GM23338 (cell line): ENCODE measurements around the gene CDH12. TPM values are rescaled to one million over a fixed set of nuclear protein-coding genes. Genes with fewer than 3 reads are reported as not detected.

Experiments used
- CREB1 ChIP-seq: fragments of 250-450 bp; sonication (Bioruptor Pico); IDR thresholded peaks from 2 replicates; pipeline ENCODE4 v1.5.0; 2020; ENCODE audit warnings: low read depth, mild to moderate bottlenecking, moderate library complexity
- CTCF ChIP-seq, 2 experiments: fragments of 200-600 bp in 1 of 2; sonication (generic) in 1 of 2; conservative IDR thresholded peaks; 2 replicates each; pipeline versions ENCODE4 v1.5.1 to v1.6.1; 2016 to 2017; ENCODE audit warnings: antibody characterized with exemption in 2 of 2, low read depth in 2 of 2, mild to moderate bottlenecking in 2 of 2, moderate library complexity in 1 of 2
- ETS1 ChIP-seq: IDR thresholded peaks from 2 replicates; pipeline ENCODE4 v1.6.1; 2016; ENCODE audit warnings: antibody characterized with exemption
- NANOG ChIP-seq: IDR thresholded peaks from 2 replicates; pipeline ENCODE4 v1.6.1; 2016; ENCODE audit warnings: antibody characterized with exemption, borderline replicate concordance
- POLR2AphosphoS5 ChIP-seq: IDR thresholded peaks from 2 replicates; pipeline ENCODE4 v1.6.1; 2016; ENCODE audit warnings: antibody characterized with exemption, low read depth
- ZNF114 ChIP-seq: fragments of 250-450 bp; sonication (Bioruptor Pico); IDR thresholded peaks from 2 replicates; pipeline ENCODE4 v1.5.0; 2020; ENCODE audit warnings: mild to moderate bottlenecking, moderate library complexity
- ZNF331 ChIP-seq: fragments of 250-450 bp; sonication (Bioruptor Pico); IDR thresholded peaks from 2 replicates; pipeline ENCODE4 v1.5.0; 2020; ENCODE audit warnings: low read depth, mild to moderate bottlenecking, moderate library complexity
- ZNF462 ChIP-seq: fragments of 250-450 bp; sonication (Bioruptor Pico); IDR thresholded peaks from 2 replicates; pipeline ENCODE4 v1.5.0; 2020; ENCODE audit warnings: mild to moderate bottlenecking, moderate library complexity
- polyA plus RNA-seq: library from polyadenylated mRNA; unstranded; fragments of >200 nt; fragmentation: Nextera tagmentation; extraction: Ambion mirVana; gene quantifications from 2 replicates; pipeline ENCODE4 v1.2.1, GENCODE V29; 2016
- total RNA-seq: library from RNA; depleted of rRNA; stranded (reverse); fragments of >200 nt; shearing (Covaris generic); gene quantifications from 2 replicates; pipeline ENCODE4 v1.2.3, GENCODE V29; 2014

CDH12 gene
- total and polyA plus RNA-seq, 2 experiments from 2014 or later: not detected

- TF ChIP-seq ZNF462 (CRISPR knock-in tag) (no peak), POLR2AphosphoS5 (no peak), CTCF (conservative IDR thresholded peaks at IDR 0.05; ENCODE audit: low read depth in 2 of 2) (no peak), ZNF331 (CRISPR knock-in tag) (no peak), ZNF114 (no peak), CREB1 (CRISPR knock-in tag) (no peak), ETS1 (no peak), NANOG (no peak)
Measured at GRCh38 chr5:22354956-22355355, 498.2 kb downstream of the CDH12 start (continued).
